ENCODE data around the gene CST1.
"Not testable (repeated sequence)": the region's sequence is repeated elsewhere in the genome, so short reads cannot be mapped to it uniquely, and the experiment has no call there.

CST1 gene

GRCh38 chr20:23755131-23755611, 4.4 kb upstream of the CST1 start:
- DNase-seq (ENCODE audit: low spot score) (peak; percentile 35), FAIRE-seq (peak; percentile 76)

GRCh38 chr20:23754731-23755130, 4.0 kb upstream of the CST1 start:
- no peak for DNase-seq (ENCODE audit: low spot score)
- FAIRE-seq: no peak

DNA sequence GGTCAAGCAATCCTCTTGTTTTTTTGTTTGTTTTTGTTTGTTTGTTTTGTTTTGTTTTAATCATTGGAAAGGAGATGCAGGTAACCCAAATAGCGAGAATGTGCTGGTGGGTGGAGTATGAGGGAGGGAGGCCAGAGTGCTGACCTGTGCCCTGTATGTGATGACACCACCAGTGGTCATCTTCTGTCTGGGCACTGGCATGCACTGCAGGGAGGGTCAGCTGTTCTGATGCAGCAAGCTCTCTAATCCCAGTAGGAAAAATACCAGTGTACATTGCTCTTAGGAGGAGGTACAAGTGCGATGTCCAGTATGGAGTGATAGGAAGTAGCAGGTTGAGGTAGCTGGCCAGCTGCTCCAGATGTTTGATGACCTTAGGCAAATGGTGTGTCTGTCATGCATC, 2.9 kb upstream of the CST1 start:
- FAIRE-seq (no peak), DNase-seq (ENCODE audit: low spot score) (no peak)

- no peak for FAIRE-seq
- no peak for DNase-seq (ENCODE audit: low spot score)
These were observed 2.4 kb upstream of the CST1 start for GRCh38 chr20:23753194-23753548.

GRCh38 chr20:23752481-23753193, 1.9 kb upstream of the CST1 start:
- DNase-seq (ENCODE audit: low spot score) (no peak), FAIRE-seq (no peak)

DNA sequence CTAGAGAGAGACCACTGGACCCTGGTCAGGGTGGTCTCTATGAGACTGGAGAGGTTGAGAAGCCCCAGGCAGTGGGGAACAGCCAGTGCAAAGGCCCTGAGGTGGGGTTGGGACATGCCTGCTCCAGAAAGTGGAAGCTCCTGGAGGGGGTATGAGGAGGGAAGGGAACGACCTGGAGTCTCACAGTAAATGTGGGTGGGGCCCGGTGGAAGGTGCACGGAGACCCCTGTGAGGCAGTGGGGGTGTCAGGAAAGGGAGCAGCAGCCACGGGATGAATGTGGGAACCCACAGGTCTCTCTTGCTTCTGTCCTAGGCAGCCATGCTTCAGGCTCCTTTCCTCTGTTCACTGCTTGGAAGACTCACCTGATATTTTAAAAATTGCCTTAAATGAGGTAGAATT, 1.3 kb upstream of the CST1 start:
- DNase-seq (ENCODE audit: low spot score) (no peak), FAIRE-seq (no peak)

DNA sequence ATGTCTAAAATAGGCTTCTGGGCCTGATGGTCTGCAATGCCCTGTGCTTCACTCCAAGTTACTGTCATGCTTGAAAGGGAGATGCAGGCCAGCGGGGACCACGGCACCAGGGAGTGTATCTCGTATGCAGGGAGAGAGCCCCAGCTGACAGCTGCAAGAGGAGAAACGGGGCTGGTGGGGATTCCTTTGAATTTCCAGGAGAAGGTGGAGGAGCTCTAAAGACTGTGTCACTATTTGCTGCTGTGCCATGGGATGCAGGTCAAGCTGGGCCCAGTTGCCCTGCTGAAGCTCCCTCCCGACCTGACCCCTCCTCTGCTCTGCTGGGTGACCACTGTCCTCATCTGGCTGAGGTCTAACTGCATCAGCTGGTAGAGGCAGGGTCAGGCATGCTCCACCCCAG, 989 bp downstream of the CST1 start:
- no peak for DNase-seq (ENCODE audit: low spot score)
- no peak for FAIRE-seq

- DNase-seq (ENCODE audit: low spot score); FAIRE-seq: not testable (repeated sequence)
These were observed 1.8 kb downstream of the CST1 start for GRCh38 chr20:23748975-23749374.

DNA sequence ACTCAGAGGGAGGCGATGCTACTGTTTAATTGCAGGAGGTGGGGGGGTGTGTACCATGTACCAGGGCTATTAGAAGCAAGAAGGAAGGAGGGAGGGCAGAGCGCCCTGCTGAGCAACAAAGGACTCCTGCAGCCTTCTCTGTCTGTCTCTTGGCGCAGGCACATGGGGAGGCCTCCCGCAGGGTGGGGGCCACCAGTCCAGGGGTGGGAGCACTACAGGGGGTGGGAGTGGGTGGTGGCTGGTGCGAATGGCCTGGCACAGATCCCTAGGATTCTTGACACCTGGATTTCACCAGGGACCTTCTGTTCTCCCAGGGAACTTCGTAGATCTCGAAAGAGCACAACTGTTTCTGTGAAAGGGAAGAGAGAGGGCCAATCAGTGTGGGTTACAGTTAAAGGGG, 3.2 kb downstream of the CST1 start:
- FAIRE-seq; DNase-seq (ENCODE audit: low spot score): not testable (repeated sequence)

GRCh38 chr20:23747092-23747491, 3.6 kb downstream of the CST1 start:
- not testable (repeated sequence) for FAIRE-seq; DNase-seq (ENCODE audit: low spot score)

DNA sequence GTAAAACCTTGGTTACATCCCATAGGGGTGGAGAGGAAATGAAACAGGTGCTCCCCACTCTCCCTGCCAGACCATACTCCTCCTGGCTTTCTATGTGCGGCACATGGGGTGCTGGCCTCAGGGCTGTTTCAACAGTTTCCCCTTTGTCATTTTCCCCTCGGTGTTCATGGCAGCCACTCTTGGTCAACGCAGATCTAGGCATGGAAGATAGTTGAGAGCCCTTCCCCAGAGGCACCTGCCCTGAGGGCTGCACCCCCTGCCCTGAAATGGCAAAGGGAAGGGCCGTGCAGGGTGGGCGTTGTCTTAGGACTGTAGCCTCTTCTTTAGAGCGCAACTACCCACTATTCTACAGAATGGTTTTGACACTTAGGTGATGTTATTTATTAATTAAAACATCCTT, 4.4 kb downstream of the CST1 start:
- FAIRE-seq: no peak

GRCh38 chr20:23745247-23745646, 5.5 kb downstream of the CST1 start:
- FAIRE-seq: no peak

More for the DNA sequence above, 4.4 kb downstream of the CST1 start:
- no peak for DNase-seq (ENCODE audit: low spot score)

GRCh38 chr20:23744817-23745216, 5.9 kb downstream of the CST1 start:
- FAIRE-seq: no peak
- no peak for DNase-seq (ENCODE audit: low spot score)

More at GRCh38 chr20:23745247-23745646, 5.5 kb downstream of the CST1 start:
- no peak for DNase-seq (ENCODE audit: low spot score)

- FAIRE-seq; DNase-seq (ENCODE audit: low spot score): not testable (repeated sequence)
These were observed 15.3 kb downstream of the CST1 start for GRCh38 chr20:23735391-23735790.

- FAIRE-seq; DNase-seq (ENCODE audit: low spot score): not testable (repeated sequence)
These were observed 15.8 kb downstream of the CST1 start for GRCh38 chr20:23734949-23735348.

DNA sequence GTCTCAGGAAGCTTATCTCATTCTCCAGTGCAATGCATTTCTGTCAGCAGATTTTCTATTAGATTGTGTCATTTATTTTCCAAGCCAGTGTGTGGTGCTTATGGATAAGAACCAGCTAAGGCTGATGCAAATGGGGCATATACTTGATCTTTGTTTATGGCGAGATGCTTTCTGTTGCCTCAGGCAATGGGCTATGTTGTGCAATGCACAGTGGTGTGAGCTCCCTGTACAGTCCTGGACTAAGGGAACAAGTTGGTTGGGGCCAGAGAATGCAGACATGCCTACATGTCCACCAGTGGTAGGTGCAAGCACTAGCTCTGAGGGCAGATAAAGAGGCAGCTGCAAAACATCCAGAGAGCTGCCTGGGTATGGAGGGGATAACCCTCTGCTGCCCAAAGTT, 16.3 kb downstream of the CST1 start:
- not testable (repeated sequence) for DNase-seq (ENCODE audit: low spot score); FAIRE-seq

DNA sequence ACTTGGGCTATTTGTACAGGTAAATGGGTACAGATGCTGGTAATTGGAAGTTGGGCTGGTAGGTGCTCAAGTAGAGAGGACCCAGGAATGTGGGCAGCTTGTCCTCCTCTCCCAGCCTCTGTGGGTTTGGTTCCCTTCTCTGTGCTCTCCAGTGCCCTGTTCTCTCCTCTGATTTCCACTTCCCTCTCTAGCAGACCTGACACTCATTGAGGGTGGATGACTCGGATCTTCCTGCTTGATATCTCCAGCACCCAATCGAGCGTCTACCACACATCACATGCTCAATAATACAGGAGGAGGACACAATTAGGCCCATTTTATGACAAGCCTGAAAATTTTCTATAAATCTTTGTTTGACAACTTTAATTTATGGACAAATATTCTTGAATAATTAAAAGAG, 23.7 kb downstream of the CST1 start:
- FAIRE-seq: no peak
- no peak for DNase-seq (ENCODE audit: low spot score)

- DNase-seq (ENCODE audit: low spot score) (no peak), FAIRE-seq (no peak)
These were observed 25.6 kb downstream of the CST1 start for GRCh38 chr20:23725102-23725501.

GRCh38 chr20:23723659-23724307, 27.0 kb downstream of the CST1 start:
- not testable (repeated sequence) for DNase-seq (ENCODE audit: low spot score); FAIRE-seq

DNA sequence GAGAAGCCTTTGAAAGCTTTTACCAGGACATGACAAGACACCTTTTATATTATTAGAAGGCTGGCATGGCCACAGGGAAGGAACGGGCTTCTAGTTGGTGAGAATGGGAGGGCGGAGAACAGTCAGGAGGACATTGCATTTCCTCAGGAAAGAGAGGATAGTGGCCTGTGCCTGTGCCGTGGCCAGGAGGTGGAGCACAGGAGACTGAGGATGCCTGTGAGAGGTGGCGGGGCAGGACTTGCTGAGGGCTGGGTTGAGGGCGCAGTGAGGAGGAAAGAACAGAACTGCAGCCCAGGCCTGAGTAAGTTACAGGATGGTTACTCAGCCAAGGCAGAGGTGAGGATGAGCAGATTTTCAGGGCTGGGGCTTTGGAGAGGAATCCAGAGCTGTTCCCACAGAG, 27.9 kb downstream of the CST1 start:
- FAIRE-seq; DNase-seq (ENCODE audit: low spot score): not testable (repeated sequence)

GRCh38 chr20:23721962-23722361, 28.8 kb downstream of the CST1 start:
- no peak for FAIRE-seq
- DNase-seq (ENCODE audit: low spot score): no peak

- FAIRE-seq; DNase-seq (ENCODE audit: low spot score): not testable (repeated sequence)
These were observed 31.4 kb downstream of the CST1 start for GRCh38 chr20:23719351-23719750.

GRCh38 chr20:23711778-23712177, 39.0 kb downstream of the CST1 start:
- FAIRE-seq; DNase-seq (ENCODE audit: low spot score): not testable (repeated sequence)
